Osteoblast (primary cell): Measurements from ENCODE around the gene USP9Y. TPM values are rescaled to one million over a fixed set of nuclear protein-coding genes. Genes with fewer than 3 reads are reported as not detected.

Experiments used
- DNase-seq: peaks from one replicate; pipeline ENCODE4 v3.0.0; 2011; ENCODE audit warnings: low spot score, mixed read lengths; ENCODE audit not compliant: insufficient read length; ENCODE audit errors: missing footprints
- H2AFZ ChIP-seq: 2 replicates; pipeline ENCODE4 v1.6.0; 2011; ENCODE audit warnings: mild to moderate bottlenecking, low read length
- H3K27ac ChIP-seq: 2 replicates; pipeline ENCODE4 v1.5.1; 2011; ENCODE audit warnings: mild to moderate bottlenecking, low read depth, low read length, moderate library complexity
- H3K27me3 ChIP-seq: 2 replicates; pipeline ENCODE4 v1.6.0; 2012; ENCODE audit warnings: mild to moderate bottlenecking, control low read depth, inconsistent platforms, low read length, moderate library complexity; ENCODE audit not compliant: insufficient read depth
- H3K36me3 ChIP-seq: 2 replicates; pipeline ENCODE4 v1.5.1; 2011; ENCODE audit warnings: mild to moderate bottlenecking, low read length, control low read depth, moderate library complexity; ENCODE audit not compliant: insufficient read depth
- H3K4me1 ChIP-seq: 2 replicates; pipeline ENCODE4 v1.5.1; 2011; ENCODE audit warnings: mild to moderate bottlenecking, low read length, control low read depth, moderate library complexity; ENCODE audit not compliant: insufficient read depth
- H3K4me2 ChIP-seq: 2 replicates; pipeline ENCODE4 v1.6.0; 2011; ENCODE audit warnings: mild to moderate bottlenecking, low read length; ENCODE audit not compliant: insufficient read depth
- H3K4me3 ChIP-seq: fragments of 200-600 bp; sonication (generic); 3 replicates; pipeline ENCODE4 v1.5.1; 2012; ENCODE audit warnings: mild to moderate bottlenecking, low read length, inconsistent platforms; ENCODE audit not compliant: insufficient read depth
- H3K79me2 ChIP-seq: 2 replicates; pipeline ENCODE4 v1.6.0; 2012; ENCODE audit warnings: mild to moderate bottlenecking, low read length, control low read depth, inconsistent platforms; ENCODE audit not compliant: insufficient read depth
- H3K9me3 ChIP-seq: 2 replicates; pipeline ENCODE4 v1.5.1; 2011; ENCODE audit warnings: low read depth, low read length, control low read depth
- H4K20me1 ChIP-seq: 2 replicates; pipeline ENCODE4 v1.6.0; 2012; ENCODE audit warnings: mild to moderate bottlenecking, low read length, control low read depth; ENCODE audit not compliant: insufficient read depth
- total RNA-seq: library from RNA; depleted of rRNA; stranded (reverse); fragments of >200 nt; gene quantifications from 2 replicates; pipeline ENCODE4 v1.2.3, GENCODE V29; 2012
- TF ChIP-seq, protein P1 (sequence below): IDR thresholded peaks from 2 replicates; pipeline ENCODE4 v1.5.1; 2011; ENCODE audit warnings: mild to moderate bottlenecking, low read depth, low read length, moderate library complexity; ENCODE audit errors: extremely low read depth

USP9Y gene
- total RNA-seq, 1 donor: 26.4 TPM

DNA sequence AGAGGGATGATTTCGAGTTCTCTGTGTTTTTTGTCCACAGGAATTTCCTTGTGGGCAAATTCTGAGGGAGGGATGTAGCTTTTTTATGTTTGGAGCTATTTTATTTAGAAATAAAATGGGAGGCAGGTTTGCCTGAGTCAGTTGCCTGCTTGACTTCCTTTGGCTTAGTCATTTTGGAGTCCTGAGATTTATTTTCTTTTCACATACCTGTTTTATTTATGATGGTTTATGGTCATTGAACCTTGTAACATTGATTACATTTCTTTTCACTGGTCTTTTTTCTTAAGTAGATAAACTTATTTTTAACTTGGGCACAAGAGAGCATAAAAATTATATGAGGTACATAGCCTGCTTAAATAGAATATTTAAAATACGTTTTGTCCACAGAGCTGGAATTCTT, 12.7 kb upstream of the USP9Y start:
- TF ChIP-seq, protein P1, sequence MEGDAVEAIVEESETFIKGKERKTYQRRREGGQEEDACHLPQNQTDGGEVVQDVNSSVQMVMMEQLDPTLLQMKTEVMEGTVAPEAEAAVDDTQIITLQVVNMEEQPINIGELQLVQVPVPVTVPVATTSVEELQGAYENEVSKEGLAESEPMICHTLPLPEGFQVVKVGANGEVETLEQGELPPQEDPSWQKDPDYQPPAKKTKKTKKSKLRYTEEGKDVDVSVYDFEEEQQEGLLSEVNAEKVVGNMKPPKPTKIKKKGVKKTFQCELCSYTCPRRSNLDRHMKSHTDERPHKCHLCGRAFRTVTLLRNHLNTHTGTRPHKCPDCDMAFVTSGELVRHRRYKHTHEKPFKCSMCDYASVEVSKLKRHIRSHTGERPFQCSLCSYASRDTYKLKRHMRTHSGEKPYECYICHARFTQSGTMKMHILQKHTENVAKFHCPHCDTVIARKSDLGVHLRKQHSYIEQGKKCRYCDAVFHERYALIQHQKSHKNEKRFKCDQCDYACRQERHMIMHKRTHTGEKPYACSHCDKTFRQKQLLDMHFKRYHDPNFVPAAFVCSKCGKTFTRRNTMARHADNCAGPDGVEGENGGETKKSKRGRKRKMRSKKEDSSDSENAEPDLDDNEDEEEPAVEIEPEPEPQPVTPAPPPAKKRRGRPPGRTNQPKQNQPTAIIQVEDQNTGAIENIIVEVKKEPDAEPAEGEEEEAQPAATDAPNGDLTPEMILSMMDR: no peak
- no peaks in the 10 kb centered on the region for H3K36me3 ChIP-seq
- H2AFZ ChIP-seq: no peak overlapping the region
- H3K4me1 ChIP-seq: no peaks in the 10 kb centered on the region
- no peak overlapping the region for H3K4me3 ChIP-seq
- no peaks in the 10 kb centered on the region for H4K20me1 ChIP-seq
- H3K79me2 ChIP-seq: no peaks in the 10 kb centered on the region
- no peak overlapping the region for H3K4me2 ChIP-seq
- no peak for DNase-seq
- no peaks in the 10 kb centered on the region for H3K27me3 ChIP-seq
- H3K27ac ChIP-seq: no peak overlapping the region
- no peaks in the 10 kb centered on the region for H3K9me3 ChIP-seq

DNA sequence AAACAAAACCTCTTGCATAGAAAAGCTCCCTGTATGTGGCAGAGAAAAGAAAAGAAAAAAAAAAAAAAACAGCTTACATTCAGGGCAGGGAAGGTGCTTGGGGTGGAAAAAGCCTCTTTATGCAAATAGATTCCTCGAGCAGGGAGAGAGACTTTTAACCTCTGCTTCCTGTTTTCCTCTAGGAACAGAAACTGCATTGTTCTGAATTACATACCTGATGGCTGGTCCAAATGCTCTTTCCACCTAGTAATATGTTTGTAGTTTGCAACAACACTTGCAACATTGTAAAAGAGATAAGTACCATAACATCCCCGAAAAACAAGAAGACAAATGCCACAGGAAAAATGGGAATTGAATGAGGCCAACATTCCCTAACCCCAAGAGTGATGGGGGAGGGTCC, 944 bp upstream of the USP9Y start:
- Histone ChIP-seq H4K20me1 (no peaks in the 10 kb centered on the region), H3K4me2 (no peak overlapping the region), H3K4me1 (no peaks in the 10 kb centered on the region), H2AFZ (no peak overlapping the region), H3K79me2 (no peaks in the 10 kb centered on the region), H3K4me3 (no peak overlapping the region), H3K36me3 (no peaks in the 10 kb centered on the region), H3K9me3 (no peaks in the 10 kb centered on the region), H3K27me3 (no peaks in the 10 kb centered on the region), H3K27ac (no peak overlapping the region)
- TF ChIP-seq, protein P1: no peak
- DNase-seq: no peak

DNA sequence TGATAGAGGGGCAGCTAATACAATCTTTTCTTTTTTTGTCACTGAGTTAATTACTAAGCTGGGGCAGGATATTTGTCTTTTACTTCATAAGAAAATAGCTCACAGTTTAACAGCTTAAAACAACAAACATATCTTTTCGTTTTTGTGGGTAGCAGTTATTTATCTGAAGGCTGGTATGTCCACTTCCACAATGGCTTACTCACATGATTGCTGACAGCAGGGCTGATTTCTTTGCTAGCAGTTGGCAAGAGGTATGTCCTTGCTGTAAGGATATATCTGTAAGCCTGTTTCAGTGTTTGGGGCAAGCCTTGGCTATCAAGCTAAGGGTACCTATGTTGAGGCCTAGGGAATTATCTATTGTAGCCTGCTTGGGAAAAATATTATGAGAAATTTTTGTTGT, 1.1 kb downstream of the USP9Y start:
- H3K27ac ChIP-seq: no peak overlapping the region
- H4K20me1 ChIP-seq: no peaks in the 10 kb centered on the region
- H2AFZ ChIP-seq: no peak overlapping the region
- TF ChIP-seq, protein P1: no peak
- H3K9me3 ChIP-seq: no peaks in the 10 kb centered on the region
- H3K4me3 ChIP-seq: no peak overlapping the region
- no peaks in the 10 kb centered on the region for H3K79me2 ChIP-seq
- H3K36me3 ChIP-seq: no peaks in the 10 kb centered on the region
- H3K4me2 ChIP-seq: no peak overlapping the region
- no peak for DNase-seq
- no peaks in the 10 kb centered on the region for H3K4me1 ChIP-seq
- no peaks in the 10 kb centered on the region for H3K27me3 ChIP-seq

DNA sequence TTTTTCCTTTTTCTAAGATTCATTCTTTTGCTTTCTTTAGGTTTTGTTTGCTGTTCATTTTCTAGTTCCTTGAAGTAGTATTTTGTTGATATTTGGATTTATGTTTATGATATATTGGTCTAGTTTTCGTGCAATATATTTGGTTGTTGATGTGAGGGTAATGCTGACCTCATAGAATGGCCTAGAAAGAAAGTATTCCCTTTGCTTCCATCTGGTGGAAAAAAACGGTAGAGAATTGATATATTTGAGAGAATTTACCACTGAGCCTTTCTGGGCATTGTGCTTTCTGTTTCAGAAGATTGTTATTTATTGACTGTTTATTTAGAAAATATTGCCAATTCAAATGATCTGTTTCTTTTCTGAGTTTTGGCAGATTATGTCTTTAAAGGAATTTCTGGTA, 9.4 kb downstream of the USP9Y start:
- Histone ChIP-seq H3K4me1 (no peaks in the 10 kb centered on the region), H3K4me2 (no peak overlapping the region), H3K9me3 (no peaks in the 10 kb centered on the region), H3K79me2 (no peaks in the 10 kb centered on the region), H3K4me3 (no peak overlapping the region), H3K36me3 (no peaks in the 10 kb centered on the region), H4K20me1 (no peaks in the 10 kb centered on the region), H3K27ac (no peak overlapping the region), H3K27me3 (no peaks in the 10 kb centered on the region), H2AFZ (no peak overlapping the region)
- TF ChIP-seq, protein P1: no peak
- DNase-seq: no peak
